HuH-7 (cell line): Measurements from ENCODE around the gene SZT2.
"Not testable (repeated sequence)": the region's sequence is repeated elsewhere in the genome, so short reads cannot be mapped to it uniquely, and the experiment has no call there.

Source experiments
- DNase-seq: peaks from one replicate; pipeline ENCODE4 v3.0.0; 2011; ENCODE audit warnings: low spot score

The SZT2 gene

GRCh38 chr1:43454270-43455011 lies 64.7 kb downstream of the SZT2 start:
- DNase-seq: peak; percentile 90

- DNase-seq: no peak
Observed at GRCh38 chr1:43455213-43455889, 65.7 kb downstream of the SZT2 start.

GRCh38 chr1:43458379-43458778 lies 68.7 kb downstream of the SZT2 start:
- not testable (repeated sequence) for DNase-seq

GRCh38 chr1:43460988-43461693 lies 71.4 kb downstream of the SZT2 start:
- no peak for DNase-seq

GRCh38 chr1:43463479-43463878 lies 73.8 kb downstream of the SZT2 start:
- no peak for DNase-seq

- DNase-seq: no peak
Observed at GRCh38 chr1:43464681-43465504, 75.2 kb downstream of the SZT2 start.

GRCh38 chr1:43465505-43466067 lies 75.9 kb downstream of the SZT2 start:
- peak; percentile 45 for DNase-seq

- no peak for DNase-seq
Observed at GRCh38 chr1:43466403-43466802, 76.7 kb downstream of the SZT2 start.

GRCh38 chr1:43468414-43468813 lies 78.7 kb downstream of the SZT2 start:
- no peak for DNase-seq

GRCh38 chr1:43469932-43470331 lies 80.2 kb downstream of the SZT2 start:
- DNase-seq: no peak

- no peak for DNase-seq
Observed at GRCh38 chr1:43472087-43472462, 82.4 kb downstream of the SZT2 start.

GRCh38 chr1:43472463-43473151 lies 82.9 kb downstream of the SZT2 start:
- DNase-seq: not testable (repeated sequence)

GRCh38 chr1:43473463-43473862 lies 83.8 kb downstream of the SZT2 start:
- DNase-seq: no peak

GRCh38 chr1:43475611-43476401 lies 86.1 kb downstream of the SZT2 start:
- not testable (repeated sequence) for DNase-seq

GRCh38 chr1:43477716-43478115 lies 88.0 kb downstream of the SZT2 start:
- no peak for DNase-seq

GRCh38 chr1:43479414-43479813 lies 89.7 kb downstream of the SZT2 start:
- DNase-seq: no peak

- DNase-seq: no peak
Observed at GRCh38 chr1:43481491-43481890, 91.8 kb downstream of the SZT2 start.

- no peak for DNase-seq
Observed at GRCh38 chr1:43482215-43482614, 92.5 kb downstream of the SZT2 start.

GRCh38 chr1:43484367-43484766 lies 94.7 kb downstream of the SZT2 start:
- DNase-seq: no peak

GRCh38 chr1:43488165-43488564 lies 98.5 kb downstream of the SZT2 start:
- DNase-seq: no peak
